ENCODE measurements around the gene PTPRD. TPM values are rescaled to one million over a fixed set of nuclear protein-coding genes. Genes with fewer than 3 reads are reported as not detected.

Gene PTPRD
- total RNA-seq, 1 donor from 2014 or later: 15.6 TPM

DNA sequence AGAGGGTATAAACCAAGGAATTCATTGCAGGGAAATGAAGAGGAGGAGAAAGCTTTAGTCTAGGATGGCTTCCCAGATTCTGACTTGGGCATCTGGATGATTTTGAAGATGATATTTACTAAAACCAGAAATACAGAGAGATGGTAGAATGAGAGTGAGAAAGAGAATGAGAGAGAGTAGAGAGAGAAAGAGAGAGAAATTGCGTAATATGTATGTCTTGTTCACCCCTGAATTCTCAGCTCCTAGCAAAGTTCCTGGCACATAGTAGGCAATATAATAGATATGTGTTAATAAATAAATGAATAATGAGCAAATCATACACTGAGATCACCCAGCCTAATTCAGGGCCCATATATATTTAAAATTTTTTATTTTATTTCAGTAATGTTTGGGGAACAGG is 1723.7 kb downstream of the PTPRD start:
- TF ChIP-seq, protein P1, sequence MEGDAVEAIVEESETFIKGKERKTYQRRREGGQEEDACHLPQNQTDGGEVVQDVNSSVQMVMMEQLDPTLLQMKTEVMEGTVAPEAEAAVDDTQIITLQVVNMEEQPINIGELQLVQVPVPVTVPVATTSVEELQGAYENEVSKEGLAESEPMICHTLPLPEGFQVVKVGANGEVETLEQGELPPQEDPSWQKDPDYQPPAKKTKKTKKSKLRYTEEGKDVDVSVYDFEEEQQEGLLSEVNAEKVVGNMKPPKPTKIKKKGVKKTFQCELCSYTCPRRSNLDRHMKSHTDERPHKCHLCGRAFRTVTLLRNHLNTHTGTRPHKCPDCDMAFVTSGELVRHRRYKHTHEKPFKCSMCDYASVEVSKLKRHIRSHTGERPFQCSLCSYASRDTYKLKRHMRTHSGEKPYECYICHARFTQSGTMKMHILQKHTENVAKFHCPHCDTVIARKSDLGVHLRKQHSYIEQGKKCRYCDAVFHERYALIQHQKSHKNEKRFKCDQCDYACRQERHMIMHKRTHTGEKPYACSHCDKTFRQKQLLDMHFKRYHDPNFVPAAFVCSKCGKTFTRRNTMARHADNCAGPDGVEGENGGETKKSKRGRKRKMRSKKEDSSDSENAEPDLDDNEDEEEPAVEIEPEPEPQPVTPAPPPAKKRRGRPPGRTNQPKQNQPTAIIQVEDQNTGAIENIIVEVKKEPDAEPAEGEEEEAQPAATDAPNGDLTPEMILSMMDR (IDR thresholded peaks at IDR 0.05; ENCODE audit: borderline replicate concordance): no peak
- intact Hi-C loops (cut with micrococcal nuclease): no loop called here
- H3K27ac ChIP-seq (replicated peaks): no peak overlapping the region

DNA sequence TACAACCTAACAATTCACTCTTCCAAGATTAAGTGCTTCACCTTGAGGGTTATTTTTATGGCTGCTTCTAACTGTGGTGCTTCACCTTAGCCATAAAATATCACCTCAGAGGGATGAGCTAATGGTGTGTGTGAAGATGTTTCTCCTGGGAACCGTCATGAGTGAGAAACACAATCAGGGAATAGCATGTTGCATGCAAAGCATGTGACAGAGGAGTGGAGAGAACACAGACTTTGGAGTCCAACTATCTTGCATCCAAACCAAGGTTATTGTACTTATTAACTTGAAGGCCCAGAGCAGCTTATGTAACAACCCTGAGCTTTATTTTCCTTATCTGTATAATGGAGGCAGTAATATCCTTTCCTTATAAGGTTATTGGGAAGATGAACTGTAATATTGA is 1724.2 kb downstream of the PTPRD start:
- TF ChIP-seq, protein P1 (IDR thresholded peaks at IDR 0.05; ENCODE audit: borderline replicate concordance): no peak
- intact Hi-C loops (cut with micrococcal nuclease): no loop called here
- DNase-seq: no peak

More for the DNA sequence above, 1723.7 kb downstream of the PTPRD start:
- Histone ChIP-seq H3K4me3 (no peak overlapping the region), H3K4me1 (no peaks in the 10 kb centered on the region), H3K9me3 (replicated peaks) (no peaks in the 10 kb centered on the region), H3K36me3 (no peaks in the 10 kb centered on the region), H3K27me3 (ENCODE audit: low read depth) (no peaks in the 10 kb centered on the region)
- no peak for DNase-seq

GRCh38 chr9:8887369-8887768 is 1725.4 kb downstream of the PTPRD start:
- Histone ChIP-seq H3K9me3 (replicated peaks) (no peaks in the 10 kb centered on the region), H3K4me3 (no peak overlapping the region), H3K4me1 (no peaks in the 10 kb centered on the region), H3K27me3 (ENCODE audit: low read depth) (no peaks in the 10 kb centered on the region), H3K36me3 (no peaks in the 10 kb centered on the region), H3K27ac (replicated peaks) (no peak overlapping the region)
- TF ChIP-seq, protein P1 (IDR thresholded peaks at IDR 0.05; ENCODE audit: borderline replicate concordance): no peak
- DNase-seq: no peak
- intact Hi-C loops (cut with micrococcal nuclease): no loop called here

More for the DNA sequence above, 1724.2 kb downstream of the PTPRD start:
- Histone ChIP-seq H3K27ac (replicated peaks) (no peak overlapping the region), H3K36me3 (no peaks in the 10 kb centered on the region), H3K9me3 (replicated peaks) (no peaks in the 10 kb centered on the region), H3K4me1 (no peaks in the 10 kb centered on the region), H3K27me3 (ENCODE audit: low read depth) (no peaks in the 10 kb centered on the region), H3K4me3 (no peak overlapping the region)

DNA sequence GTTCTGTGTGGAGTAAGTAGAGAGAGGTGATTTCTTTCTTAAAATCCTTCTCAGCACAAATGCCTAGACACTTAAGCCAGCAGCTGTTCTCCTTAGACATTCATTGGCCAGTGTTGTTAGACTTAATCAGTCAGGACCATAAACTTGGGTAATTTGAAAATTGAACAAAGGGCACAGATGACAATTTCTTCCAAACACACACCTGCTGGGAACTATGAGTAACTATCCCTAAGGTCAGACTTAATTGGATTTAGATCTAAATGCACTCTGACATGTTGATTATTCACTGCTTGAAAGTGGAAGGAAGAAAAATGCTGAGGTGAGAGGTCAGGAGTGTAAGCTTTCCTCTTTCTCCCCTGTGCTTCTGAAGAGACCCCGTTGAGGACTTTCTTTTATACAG is 1729.5 kb downstream of the PTPRD start:
- intact Hi-C loops (cut with micrococcal nuclease): no loop called here
- Histone ChIP-seq H3K9me3 (replicated peaks) (no peaks in the 10 kb centered on the region), H3K36me3 (no peaks in the 10 kb centered on the region), H3K4me1 (no peaks in the 10 kb centered on the region), H3K27ac (replicated peaks) (no peak overlapping the region), H3K27me3 (ENCODE audit: low read depth) (no peaks in the 10 kb centered on the region), H3K4me3 (no peak overlapping the region)
- no peak for DNase-seq
- TF ChIP-seq, protein P1 (IDR thresholded peaks at IDR 0.05; ENCODE audit: borderline replicate concordance): no peak

DNA sequence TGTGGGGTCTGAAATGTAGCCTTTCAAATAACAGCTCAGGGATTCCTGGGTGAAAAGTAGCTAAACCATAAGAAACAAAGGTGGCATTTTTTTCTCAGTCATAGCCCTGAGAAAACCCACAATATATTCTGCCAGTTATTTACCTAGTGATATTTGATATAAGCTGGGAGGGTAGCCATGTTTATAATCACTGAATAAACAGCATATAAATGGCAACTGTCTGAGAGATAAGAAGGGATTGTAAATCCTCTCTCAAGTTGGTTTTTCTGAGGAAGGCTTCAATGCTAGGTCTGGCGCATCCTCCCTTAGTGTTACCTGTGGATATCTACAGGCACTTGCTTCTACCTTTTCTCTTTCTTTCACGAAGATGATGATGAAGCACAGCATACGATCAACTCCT is 1732.7 kb downstream of the PTPRD start:
- DNase-seq: no peak
- Histone ChIP-seq H3K27ac (replicated peaks) (no peak overlapping the region), H3K9me3 (replicated peaks) (no peaks in the 10 kb centered on the region), H3K4me1 (no peaks in the 10 kb centered on the region), H3K27me3 (ENCODE audit: low read depth) (no peaks in the 10 kb centered on the region), H3K36me3 (no peaks in the 10 kb centered on the region), H3K4me3 (no peak overlapping the region)
- TF ChIP-seq, protein P1 (IDR thresholded peaks at IDR 0.05; ENCODE audit: borderline replicate concordance): no peak
- intact Hi-C loops (cut with micrococcal nuclease): no loop called here

DNA sequence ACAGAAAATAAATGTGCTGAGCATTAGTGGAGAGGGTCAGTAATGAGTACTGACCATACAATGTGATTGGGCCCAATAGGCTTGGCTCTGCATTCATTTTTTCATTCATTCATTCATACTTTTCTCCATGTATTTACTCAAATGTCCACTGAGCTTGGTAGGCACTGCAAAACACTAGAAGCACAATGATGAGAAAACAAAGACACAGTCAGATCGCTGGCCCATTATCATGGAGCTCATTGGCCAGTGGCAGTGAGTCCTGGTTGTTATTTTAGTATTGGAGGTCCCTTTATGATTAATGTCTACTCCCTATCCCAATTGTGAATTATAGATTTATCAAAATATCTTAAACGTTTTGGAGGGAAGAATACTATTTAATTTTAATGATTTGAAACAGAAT is 1733.5 kb downstream of the PTPRD start:
- intact Hi-C loops (cut with micrococcal nuclease): no loop called here
- H3K4me3 ChIP-seq: no peak overlapping the region
- H3K4me1 ChIP-seq: no peaks in the 10 kb centered on the region
- no peaks in the 10 kb centered on the region for H3K36me3 ChIP-seq
- DNase-seq: no peak
- no peaks in the 10 kb centered on the region for H3K27me3 ChIP-seq (ENCODE audit: low read depth)
- no peaks in the 10 kb centered on the region for H3K9me3 ChIP-seq (replicated peaks)
- no peak overlapping the region for H3K27ac ChIP-seq (replicated peaks)
- TF ChIP-seq, protein P1 (IDR thresholded peaks at IDR 0.05; ENCODE audit: borderline replicate concordance): no peak
